ENCODE data around the gene RANBP1. TPM values are rescaled to one million over a fixed set of nuclear protein-coding genes. Genes with fewer than 3 reads are reported as not detected.

RANBP1 gene
- total RNA-seq, 4 donors from 2014 or later: 104 to 159 (median 119) TPM

GRCh38 chr22:20130731-20131596 is 15.1 kb downstream of the RANBP1 start:
- peak overlapping the region; percentile 92 for H3K4me3 ChIP-seq (ENCODE audit: low read depth, poor library complexity, severe bottlenecking)
- peak; percentile 66 to 94 for DNase-seq (ENCODE audit: low spot score in 2 of 2)
- WGBS, 2 donors: 6 to 7% methylated on average over 31 to 50 of the region's 70 CpGs
- intact Hi-C loops (cut with DNase I; ENCODE audit: low total_unique reads): no loop called here
- TF ChIP-seq, protein P1, sequence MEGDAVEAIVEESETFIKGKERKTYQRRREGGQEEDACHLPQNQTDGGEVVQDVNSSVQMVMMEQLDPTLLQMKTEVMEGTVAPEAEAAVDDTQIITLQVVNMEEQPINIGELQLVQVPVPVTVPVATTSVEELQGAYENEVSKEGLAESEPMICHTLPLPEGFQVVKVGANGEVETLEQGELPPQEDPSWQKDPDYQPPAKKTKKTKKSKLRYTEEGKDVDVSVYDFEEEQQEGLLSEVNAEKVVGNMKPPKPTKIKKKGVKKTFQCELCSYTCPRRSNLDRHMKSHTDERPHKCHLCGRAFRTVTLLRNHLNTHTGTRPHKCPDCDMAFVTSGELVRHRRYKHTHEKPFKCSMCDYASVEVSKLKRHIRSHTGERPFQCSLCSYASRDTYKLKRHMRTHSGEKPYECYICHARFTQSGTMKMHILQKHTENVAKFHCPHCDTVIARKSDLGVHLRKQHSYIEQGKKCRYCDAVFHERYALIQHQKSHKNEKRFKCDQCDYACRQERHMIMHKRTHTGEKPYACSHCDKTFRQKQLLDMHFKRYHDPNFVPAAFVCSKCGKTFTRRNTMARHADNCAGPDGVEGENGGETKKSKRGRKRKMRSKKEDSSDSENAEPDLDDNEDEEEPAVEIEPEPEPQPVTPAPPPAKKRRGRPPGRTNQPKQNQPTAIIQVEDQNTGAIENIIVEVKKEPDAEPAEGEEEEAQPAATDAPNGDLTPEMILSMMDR (IDR thresholded peaks at IDR 0.05): no peak
- no peak for TF ChIP-seq POLR2A (IDR thresholded peaks at IDR 0.05)

- TF ChIP-seq POLR2A (IDR thresholded peaks at IDR 0.05): no peak
- intact Hi-C loops (cut with DNase I; ENCODE audit: low total_unique reads): no loop called here
- no peak for DNase-seq (ENCODE audit: low spot score in 2 of 2)
- H3K4me3 ChIP-seq (ENCODE audit: low read depth, poor library complexity, severe bottlenecking): peak within 1 kb of the TSS; percentile 92
- WGBS, 2 donors: 0 to 3% methylated on average over 12 to 15 of the region's 43 CpGs
Measured at GRCh38 chr22:20131597-20131858, 15.6 kb downstream of the RANBP1 start, which contains the start of gene ZDHHC8. Gene ZDHHC8, plus strand, starts transcription at chr22:20131804. Its CDS starts 144 bp downstream, at chr22:20131948.

DNA sequence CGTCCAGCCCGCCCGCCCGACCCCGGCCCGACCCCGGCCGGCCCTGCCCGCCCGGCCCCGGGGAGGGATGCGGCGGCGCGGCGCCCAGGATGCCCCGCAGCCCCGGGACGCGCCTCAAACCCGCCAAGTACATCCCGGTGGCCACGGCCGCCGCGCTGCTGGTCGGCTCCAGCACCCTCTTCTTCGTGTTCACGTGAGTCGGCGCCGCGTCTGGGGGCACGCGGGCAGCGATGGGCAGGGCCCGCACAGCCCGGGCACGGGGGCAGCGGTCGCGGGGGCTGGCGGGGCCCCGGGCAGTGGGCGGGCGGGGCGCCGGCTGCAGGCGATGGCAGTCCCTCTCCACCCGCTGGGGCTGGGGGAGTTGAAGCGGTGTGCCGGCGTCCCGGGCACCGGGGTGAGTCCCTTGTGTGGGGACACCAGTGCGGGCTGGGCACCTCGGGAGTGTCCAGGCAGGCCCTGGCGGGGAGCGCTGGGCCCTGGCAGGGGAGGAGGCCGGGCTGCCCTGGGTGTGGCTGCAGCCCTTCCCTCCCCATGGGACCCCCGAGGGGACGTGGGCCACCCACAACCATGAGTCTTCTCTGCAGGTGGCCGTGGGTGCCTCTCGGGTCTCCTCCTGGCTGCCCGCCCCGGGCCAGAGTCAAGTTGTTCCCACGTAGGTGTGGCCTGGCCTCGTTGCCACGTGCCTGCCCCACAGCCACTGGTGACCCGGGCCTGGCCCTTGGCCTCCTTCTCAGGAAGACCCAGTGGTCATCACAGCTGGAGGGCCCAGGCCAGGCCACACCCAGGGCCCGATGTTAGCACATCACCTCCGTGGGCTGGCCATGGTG is 16.2 kb downstream of the RANBP1 start:
- peak overlapping the region; percentile 89 for H3K4me3 ChIP-seq (ENCODE audit: low read depth, poor library complexity, severe bottlenecking)
- no peak for DNase-seq (ENCODE audit: low spot score in 2 of 2)
- TF ChIP-seq, protein P1 (IDR thresholded peaks at IDR 0.05): no peak
- no peak for TF ChIP-seq POLR2A (IDR thresholded peaks at IDR 0.05)
- 0 to 2% methylated on average over 12 to 14 of the region's 72 CpGs for WGBS, 2 donors
- intact Hi-C loops (cut with DNase I; ENCODE audit: low total_unique reads): no loop called here

DNA sequence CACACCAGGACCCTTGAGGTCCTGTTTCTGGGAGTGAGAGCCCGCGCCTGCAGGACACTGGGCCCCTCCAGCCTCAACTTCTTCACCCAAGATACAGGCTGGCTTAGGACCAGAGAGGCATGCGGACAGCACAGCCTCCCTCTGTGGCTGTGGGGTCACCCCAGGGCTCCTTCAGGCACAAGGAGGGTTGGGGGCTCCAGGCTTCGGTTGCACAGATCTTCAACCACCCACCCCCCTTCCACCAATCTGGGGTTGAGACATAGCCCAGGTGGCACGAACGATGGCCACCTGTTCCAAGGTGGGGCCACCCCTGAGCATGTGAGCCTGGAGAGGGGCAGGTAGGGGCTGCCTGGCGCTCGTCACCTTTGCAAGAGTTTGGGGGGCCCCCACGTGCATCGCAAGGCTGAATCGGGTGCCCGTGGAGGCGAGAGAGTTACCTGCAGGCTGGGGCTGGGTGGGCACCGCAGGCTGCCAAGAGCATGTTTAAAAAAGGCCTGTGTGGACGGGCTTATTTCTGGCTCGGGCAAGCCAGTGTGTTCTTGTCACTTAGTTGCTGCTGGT is 16.9 kb downstream of the RANBP1 start:
- WGBS, 2 donors: 32 to 39% methylated on average over 12 to 16 of the region's 16 CpGs
- intact Hi-C loops (cut with DNase I; ENCODE audit: low total_unique reads): no loop called here
- TF ChIP-seq POLR2A (IDR thresholded peaks at IDR 0.05): no peak
- TF ChIP-seq, protein P1 (IDR thresholded peaks at IDR 0.05): no peak
- no peak for DNase-seq (ENCODE audit: low spot score in 2 of 2)
- H3K4me3 ChIP-seq (ENCODE audit: low read depth, poor library complexity, severe bottlenecking): peak overlapping the region; percentile 89

DNA sequence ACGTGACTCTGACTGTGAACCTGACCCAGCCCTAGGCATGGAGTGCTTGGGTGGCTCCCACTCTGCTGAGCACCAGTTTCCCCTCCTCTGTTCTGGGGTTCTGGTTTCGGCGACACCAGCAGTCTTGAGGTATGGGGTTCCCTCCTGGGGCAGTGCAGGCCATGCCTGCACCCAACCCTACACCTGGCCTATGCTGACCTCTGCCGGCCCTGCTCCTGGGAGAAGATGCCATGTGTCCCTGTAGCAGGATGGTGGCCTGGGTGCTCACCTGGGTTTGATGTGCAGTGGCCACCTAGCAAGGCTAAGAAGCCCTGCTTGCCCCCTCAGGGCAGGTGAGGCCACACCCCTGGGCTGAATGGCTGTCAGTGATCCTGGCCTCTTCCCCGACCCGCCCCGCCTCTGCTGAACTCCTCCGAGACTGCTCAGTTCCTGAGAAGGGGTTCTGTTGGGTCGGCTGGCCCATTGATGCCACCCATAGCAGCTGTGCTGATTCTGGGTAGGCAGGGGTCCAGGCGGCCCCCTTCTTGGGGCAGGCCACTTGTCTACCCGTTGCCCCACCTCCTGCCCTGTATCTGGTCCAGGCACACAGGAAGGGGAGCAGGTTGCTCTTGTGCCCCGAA is 18.1 kb downstream of the RANBP1 start:
- DNase-seq (ENCODE audit: low spot score in 2 of 2): no peak
- intact Hi-C loops (cut with DNase I; ENCODE audit: low total_unique reads): no loop called here
- 38 to 59% methylated on average over 9 to 11 of the region's 12 CpGs for WGBS, 2 donors
- no peak overlapping the region for H3K4me3 ChIP-seq (ENCODE audit: low read depth, poor library complexity, severe bottlenecking)
- TF ChIP-seq, protein P1 (IDR thresholded peaks at IDR 0.05): no peak
- TF ChIP-seq POLR2A (IDR thresholded peaks at IDR 0.05): no peak
